HG03354 (cell line): ENCODE results near the gene TGFBR2.
A peak's percentile ranks its signal among the peaks of the same experiment; 100 is the strongest.

Source experiments
- ATAC-seq: cut with Tn5 transposase; IDR thresholded peaks from one replicate; pipeline ENCODE4 v1.9.1; 2021; ENCODE audit warnings: mild to moderate bottlenecking; ENCODE audit not compliant: unreplicated experiment, poor library complexity, severe bottlenecking

Gene TGFBR2

DNA sequence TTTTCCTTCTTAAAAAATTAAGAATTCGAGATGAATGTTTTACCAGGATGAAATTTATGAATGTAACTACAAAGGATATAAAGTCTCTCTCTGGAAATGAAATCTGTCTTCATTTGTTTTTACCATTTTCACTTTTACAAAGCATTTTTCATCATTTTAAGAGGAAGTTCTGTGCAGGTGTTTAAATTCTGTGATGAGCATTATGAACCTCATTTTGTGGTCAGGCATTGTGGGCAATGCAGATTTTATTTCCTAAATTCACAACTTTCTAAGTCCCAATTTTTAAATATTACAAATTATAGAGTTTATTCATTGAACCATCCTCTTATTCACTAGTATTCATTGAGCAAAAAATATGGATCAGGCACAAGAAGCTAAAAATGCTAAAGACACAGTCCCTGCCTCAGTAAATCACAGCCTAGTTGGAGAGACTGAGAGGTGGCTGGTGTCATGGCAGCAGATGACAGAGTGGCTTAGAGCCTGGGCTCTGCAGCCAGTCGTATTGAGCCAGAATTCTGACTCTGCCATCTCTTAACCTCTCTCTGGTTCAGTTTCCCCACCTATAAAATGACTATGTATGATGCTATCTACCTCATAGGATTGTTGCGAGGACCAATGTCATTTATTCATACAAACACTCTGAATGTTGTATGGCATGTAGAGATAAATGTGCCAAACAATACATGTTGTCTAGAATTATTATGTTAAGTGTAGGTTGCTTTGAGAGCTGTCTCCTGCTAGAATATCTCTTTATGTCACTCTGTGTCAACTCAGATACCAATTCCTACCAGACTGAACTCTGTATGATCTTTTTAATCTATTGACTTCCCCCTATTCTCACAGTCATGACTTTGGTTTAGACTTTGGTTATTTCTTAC lies 7.5 kb upstream of the TGFBR2 start:
- peak; percentile 63 for ATAC-seq

- ATAC-seq = no peak
These were observed 5.8 kb upstream of the TGFBR2 start for GRCh38 chr3:30600572-30600971.

- no peak for ATAC-seq
These were observed 3.5 kb upstream of the TGFBR2 start for GRCh38 chr3:30602946-30603345.

- no peak for ATAC-seq
These were observed 2.3 kb upstream of the TGFBR2 start for GRCh38 chr3:30604093-30604492.

DNA sequence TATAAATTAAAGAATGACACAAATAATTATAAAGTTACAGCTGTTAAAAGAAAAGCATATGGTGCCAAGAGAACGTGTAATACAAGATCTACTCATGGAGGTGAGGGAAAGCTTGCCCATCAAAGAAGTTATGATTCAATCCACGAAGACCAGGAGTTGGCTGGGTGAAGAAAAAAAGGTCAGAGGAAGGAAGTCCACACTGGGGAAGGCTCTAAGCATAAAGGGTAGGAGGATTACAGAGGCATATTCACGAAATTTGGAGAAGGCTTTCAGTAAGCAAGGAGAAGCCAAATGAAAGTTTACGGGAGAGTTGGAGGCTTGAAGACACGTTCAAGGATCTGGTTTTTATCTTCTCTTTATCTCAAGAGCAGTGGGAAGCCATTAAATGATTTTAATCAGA lies 1.8 kb upstream of the TGFBR2 start:
- ATAC-seq = no peak

GRCh38 chr3:30605005-30605404 lies 1.4 kb upstream of the TGFBR2 start:
- no peak for ATAC-seq

DNA sequence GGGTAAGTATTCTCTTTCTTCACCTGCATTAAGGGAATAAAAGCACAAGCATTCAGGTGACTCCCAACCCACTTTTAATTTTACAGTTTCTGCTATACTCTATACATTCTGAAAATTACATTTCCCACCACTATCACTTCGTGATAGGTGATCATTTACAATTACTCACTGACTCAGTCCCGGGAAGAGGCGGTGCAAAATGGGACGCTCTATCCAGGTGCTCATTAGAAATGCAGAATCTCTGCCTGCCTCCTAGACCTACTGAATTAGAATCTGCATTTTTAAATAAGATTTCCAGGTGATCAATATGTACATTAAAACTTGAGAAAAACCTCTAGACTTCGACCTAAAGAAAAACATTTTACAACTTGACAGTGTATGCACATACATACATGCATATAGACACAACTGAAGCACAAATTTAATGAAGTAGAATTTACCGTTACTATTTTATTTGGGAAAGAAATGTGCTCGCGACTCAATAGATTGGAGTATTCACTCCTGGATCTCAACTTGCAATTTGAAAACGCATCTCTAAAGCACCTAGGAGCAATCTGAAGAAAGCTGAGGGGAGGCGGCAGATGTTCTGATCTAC lies 598 bp upstream of the TGFBR2 start:
- no peak for ATAC-seq

DNA sequence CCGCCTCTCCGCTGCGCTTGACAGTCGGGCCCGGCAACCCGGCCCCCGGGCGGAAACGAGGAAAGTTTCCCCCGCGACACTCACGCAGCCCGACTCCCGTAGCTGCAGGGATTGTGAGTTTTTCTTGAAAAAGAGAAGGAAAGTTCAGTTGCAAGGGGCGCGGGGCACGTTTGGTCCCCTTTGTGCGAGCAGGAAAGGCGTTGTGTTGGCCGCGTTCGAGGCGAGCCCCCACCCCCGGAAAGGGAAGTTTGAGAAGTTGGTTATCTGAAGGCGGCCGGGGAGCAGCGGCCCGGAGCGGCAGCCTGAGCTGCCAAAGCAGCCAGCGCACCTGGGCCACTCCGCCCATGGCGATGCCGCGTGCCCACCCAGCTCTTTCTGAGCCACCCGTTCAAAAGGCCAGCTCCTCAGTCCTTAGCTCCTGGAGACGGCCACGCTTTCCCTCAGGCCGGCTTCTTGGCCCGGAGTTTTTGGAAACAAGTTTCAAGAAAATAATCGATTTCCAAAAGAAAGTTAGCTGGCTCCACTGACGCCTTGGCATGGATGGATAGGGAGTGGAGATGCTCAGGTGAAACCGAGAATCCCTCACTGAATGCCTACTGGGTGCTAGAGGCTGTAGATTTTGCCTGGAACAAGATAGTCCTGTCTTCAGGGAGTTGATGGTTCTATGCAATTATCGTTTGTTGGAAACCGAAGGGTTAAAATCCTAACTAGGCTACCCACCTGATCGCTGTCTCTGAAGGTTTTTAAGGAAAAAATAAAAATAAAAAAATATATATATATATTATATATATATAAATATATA lies 832 bp downstream of the TGFBR2 start:
- peak; percentile 58 for ATAC-seq

DNA sequence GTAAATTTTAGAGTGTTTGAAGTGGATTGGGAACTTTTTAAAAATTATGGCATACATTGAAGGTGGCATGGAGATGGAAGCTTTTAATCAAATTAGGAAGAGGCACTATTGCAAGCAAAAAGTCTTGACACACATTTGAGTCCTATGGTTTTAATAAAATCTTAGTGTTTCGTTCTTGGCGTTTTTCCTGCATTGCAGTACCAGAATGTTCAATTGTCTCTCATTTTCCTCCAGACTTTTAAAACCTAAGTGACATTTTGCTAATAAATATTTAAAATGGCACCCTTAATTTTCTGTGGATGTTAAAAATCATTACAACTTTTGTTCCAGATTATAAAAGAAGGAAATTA lies 2.2 kb downstream of the TGFBR2 start:
- no peak for ATAC-seq

GRCh38 chr3:30609930-30610701 lies 3.7 kb downstream of the TGFBR2 start:
- no peak for ATAC-seq

- ATAC-seq = no peak
These were observed 4.4 kb downstream of the TGFBR2 start for GRCh38 chr3:30610702-30611368.

DNA sequence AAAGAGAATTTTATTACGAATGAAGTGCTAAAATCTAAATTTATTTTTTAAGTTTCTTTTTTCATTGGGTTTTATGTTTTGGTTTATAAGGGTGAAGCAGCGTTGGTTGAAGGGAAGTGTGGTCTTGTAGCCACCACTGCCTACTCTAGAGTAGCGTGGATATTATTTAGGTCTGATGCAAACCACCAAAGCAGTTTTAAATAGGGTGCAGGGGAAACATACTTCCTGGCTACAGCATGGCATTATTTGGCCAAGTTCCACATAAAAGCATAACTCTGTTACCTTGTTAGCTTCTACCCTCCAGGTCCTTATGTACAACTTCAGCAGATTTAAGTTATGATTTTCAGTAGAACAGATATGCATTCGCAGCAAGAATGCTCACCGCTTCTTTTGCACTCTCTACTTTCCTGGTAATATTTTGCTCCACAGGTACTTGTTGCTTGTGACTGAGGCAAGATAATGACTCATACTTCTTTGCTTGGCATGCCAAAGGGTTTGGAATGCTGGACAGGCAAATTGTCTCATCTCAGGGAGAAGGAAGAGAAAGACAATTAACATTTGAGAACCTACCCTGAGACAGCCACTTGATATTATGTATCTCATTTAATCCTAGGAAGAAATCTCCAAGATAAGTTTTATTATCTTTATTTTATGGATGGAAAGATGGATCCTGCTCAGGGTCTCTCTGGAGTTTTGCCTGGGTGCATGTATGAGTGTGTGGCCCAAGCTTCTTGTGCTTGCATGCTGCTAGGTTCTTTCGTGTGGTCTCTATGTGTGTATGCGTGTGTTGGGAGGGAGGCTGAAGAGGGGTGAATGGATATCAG lies 5.4 kb downstream of the TGFBR2 start:
- ATAC-seq = no peak

GRCh38 chr3:30612437-30613132 lies 6.2 kb downstream of the TGFBR2 start:
- no peak for ATAC-seq

DNA sequence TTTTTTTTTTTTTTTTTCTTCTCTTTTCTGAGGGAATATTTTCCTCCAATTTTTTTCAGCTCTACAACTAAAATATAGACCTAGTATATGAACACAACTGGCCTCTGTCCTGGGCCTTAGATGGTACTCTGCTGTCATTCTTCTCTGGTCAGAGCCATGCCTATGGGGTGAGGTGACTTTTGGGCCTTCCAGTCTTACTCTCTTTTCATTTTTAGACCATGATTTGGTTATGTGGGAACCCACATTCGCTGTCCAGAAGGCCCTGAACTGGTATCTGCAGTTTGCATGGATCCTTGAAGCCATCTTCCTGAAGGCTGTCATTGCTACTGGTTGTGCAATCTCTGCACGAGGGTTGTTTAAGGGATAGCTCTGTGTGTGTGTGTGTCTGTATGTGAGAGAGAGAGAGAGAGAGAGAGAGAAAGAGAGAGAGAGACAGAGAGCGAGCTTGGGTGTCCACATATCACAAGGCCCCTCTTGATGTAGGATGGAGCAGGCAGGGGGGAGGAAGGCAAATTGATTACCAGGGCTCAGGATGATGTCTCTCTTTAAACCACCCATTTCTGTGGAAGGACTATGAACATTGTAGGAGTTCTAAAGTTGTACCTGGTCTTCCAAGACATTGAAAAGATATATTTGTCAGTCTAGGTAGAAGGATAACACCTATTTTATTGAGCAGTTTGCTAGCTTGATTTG lies 6.9 kb downstream of the TGFBR2 start:
- ATAC-seq = no peak

- no peak for ATAC-seq
These were observed 8.0 kb downstream of the TGFBR2 start for GRCh38 chr3:30614373-30614772.

DNA sequence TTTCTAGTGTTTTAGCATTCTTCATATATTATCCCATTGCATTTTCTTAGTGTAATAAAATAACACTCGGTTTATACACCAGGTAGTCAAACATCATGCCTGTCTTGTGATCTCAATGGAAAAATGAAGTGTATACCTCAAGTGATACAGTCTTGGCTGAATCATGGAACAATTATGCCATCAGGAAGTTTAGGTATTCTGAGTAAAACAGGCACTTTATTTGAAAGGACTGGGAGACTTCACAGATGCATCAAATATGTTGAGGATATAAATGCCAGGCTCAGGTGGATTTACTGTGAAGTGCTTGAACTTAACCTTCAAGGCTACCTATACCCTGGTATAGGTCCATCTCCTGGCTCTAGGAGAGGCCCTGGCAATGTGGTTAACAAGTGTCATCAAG lies 8.5 kb downstream of the TGFBR2 start:
- ATAC-seq = no peak

DNA sequence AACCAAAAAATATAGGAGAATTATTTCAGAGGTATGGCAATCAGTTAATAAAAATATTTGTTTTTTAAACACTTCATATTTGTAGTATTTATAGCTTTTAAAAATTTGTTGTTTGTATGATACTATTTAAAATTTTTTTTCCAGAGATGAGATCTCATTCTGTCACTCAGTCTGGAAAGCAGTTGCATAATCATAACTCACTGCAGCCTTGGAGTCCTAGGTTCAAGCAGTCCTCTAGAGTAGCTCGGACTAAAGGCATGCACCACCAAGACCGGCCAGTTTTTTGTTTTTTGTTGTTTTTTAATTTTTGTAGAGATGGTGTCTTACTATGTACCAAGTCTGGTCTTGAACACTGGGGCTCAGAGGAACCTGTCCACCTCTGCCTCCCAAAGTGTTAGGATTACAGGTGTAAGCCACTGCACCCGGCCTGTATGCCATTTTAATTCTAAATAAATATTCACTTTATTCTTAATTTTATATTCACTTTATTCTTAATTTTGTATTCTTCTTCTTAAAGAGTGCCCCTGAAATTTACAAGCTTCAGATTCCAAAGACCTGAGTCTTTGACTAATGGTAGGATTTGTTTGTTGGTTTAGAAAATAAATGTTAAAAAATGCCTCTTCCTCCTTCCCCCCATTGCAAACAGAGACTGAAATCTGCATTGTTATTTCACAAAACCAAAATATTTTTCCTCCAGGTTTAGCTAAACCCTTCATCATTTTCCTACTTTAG lies 9.4 kb downstream of the TGFBR2 start:
- ATAC-seq = no peak
